GM23338 (cell line): ENCODE data around the gene NAP1L4. TPM values are rescaled to one million over a fixed set of nuclear protein-coding genes. Genes with fewer than 3 reads are reported as not detected.

Experiments
- ATAC-seq: fragments of 200-7000 bp; cut with Tn5 transposase; 3 replicates; pipeline ENCODE4 v1.9.1; 2020
- DNase-seq: peaks from one replicate; pipeline ENCODE4 v3.0.0-alpha.2; 2015; ENCODE audit warnings: low spot score
- H2AFZ ChIP-seq: fragments of 200-600 bp; sonication (generic); 2 replicates; pipeline ENCODE4 v1.8.0; 2016; ENCODE audit warnings: antibody characterized with exemption, mild to moderate bottlenecking, moderate library complexity
- H3F3A ChIP-seq: fragments of 200-600 bp; sonication (generic); replicated peaks from 2 replicates; pipeline ENCODE4 v1.8.0; 2017; ENCODE audit warnings: antibody characterized with exemption, mixed run types, low read depth
- H3K27ac ChIP-seq: fragments of 200-600 bp; sonication (generic); 2 replicates; pipeline ENCODE4 v1.6.1; 2016; ENCODE audit warnings: low read depth
- H3K27me3 ChIP-seq: fragments of 200-600 bp; sonication (generic); 2 replicates; pipeline ENCODE4 v1.8.0; 2016; ENCODE audit warnings: mild to moderate bottlenecking, mixed run types, moderate library complexity; ENCODE audit not compliant: insufficient read depth
- H3K36me3 ChIP-seq: fragments of 200-600 bp; sonication (generic); 2 replicates; pipeline ENCODE4 v1.8.0; 2016; ENCODE audit warnings: mild to moderate bottlenecking; ENCODE audit not compliant: insufficient read depth
- H3K4me1 ChIP-seq: fragments of 200-600 bp; sonication (generic); 2 replicates; pipeline ENCODE4 v1.8.0; 2016; ENCODE audit warnings: mild to moderate bottlenecking, moderate library complexity; ENCODE audit not compliant: insufficient read depth
- H3K4me2 ChIP-seq: fragments of 200-600 bp; sonication (generic); 2 replicates; pipeline ENCODE4 v1.7.1; 2017; ENCODE audit warnings: mixed run types
- H3K4me3 ChIP-seq: fragments of 200-600 bp; sonication (generic); 2 replicates; pipeline ENCODE4 v1.6.1; 2016; ENCODE audit warnings: mixed run types
- H3K79me2 ChIP-seq: fragments of 200-600 bp; sonication (generic); replicated peaks from 2 replicates; pipeline ENCODE4 v1.8.0; 2017; ENCODE audit warnings: mild to moderate bottlenecking; ENCODE audit not compliant: insufficient read depth
- H3K9me2 ChIP-seq: fragments of 200-600 bp; sonication (generic); 2 replicates; pipeline ENCODE4 v1.8.0; 2017; ENCODE audit not compliant: insufficient read depth
- H4K20me1 ChIP-seq: fragments of 200-600 bp; sonication (generic); replicated peaks from 2 replicates; pipeline ENCODE4 v1.8.0; 2017; ENCODE audit warnings: mild to moderate bottlenecking; ENCODE audit not compliant: insufficient read depth
- H3K27ac Mint-ChIP-seq: 2 replicates; pipeline ENCODE4 v1.8.0; 2020; ENCODE audit warnings: inconsistent platforms, mild to moderate bottlenecking, moderate library complexity, mixed read lengths
- H3K27me3 Mint-ChIP-seq: 3 replicates; pipeline ENCODE4 v1.8.0; 2022; ENCODE audit warnings: low read depth, mild to moderate bottlenecking, moderate library complexity, mixed read lengths, inconsistent platforms; ENCODE audit not compliant: insufficient read depth, poor library complexity
- H3K36me3 Mint-ChIP-seq: 3 replicates; pipeline ENCODE4 v1.8.0; 2021; ENCODE audit warnings: low read depth, mild to moderate bottlenecking, inconsistent platforms, moderate library complexity, mixed read lengths
- H3K4me1 Mint-ChIP-seq: 3 replicates; pipeline ENCODE4 v1.8.0; 2020; ENCODE audit warnings: mild to moderate bottlenecking, inconsistent platforms, mixed read lengths
- H3K4me3 Mint-ChIP-seq: 3 replicates; pipeline ENCODE4 v1.8.0; 2021; ENCODE audit warnings: moderate library complexity, mild to moderate bottlenecking, inconsistent platforms, mixed read lengths
- H3K9me3 Mint-ChIP-seq: 3 replicates; pipeline ENCODE4 v1.8.0; 2020; ENCODE audit warnings: moderate library complexity, mild to moderate bottlenecking, inconsistent platforms, mixed read lengths
- EZH2phosphoT487 ChIP-seq: fragments of 200-600 bp; sonication (generic); IDR thresholded peaks from one replicate; pipeline ENCODE4 v1.8.1; 2018; ENCODE audit warnings: antibody characterized with exemption; ENCODE audit not compliant: unreplicated experiment
- NANOG ChIP-seq: IDR thresholded peaks from 2 replicates; pipeline ENCODE4 v1.6.1; 2016; ENCODE audit warnings: antibody characterized with exemption, borderline replicate concordance
- POLR2AphosphoS5 ChIP-seq: IDR thresholded peaks from 2 replicates; pipeline ENCODE4 v1.6.1; 2016; ENCODE audit warnings: antibody characterized with exemption, low read depth
- STAT1 ChIP-seq: IDR thresholded peaks from one replicate; pipeline ENCODE4 v1.6.1; 2016; ENCODE audit warnings: antibody characterized with exemption; ENCODE audit not compliant: unreplicated experiment
- ZNF331 ChIP-seq: fragments of 250-450 bp; sonication (Bioruptor Pico); IDR thresholded peaks from 2 replicates; pipeline ENCODE4 v1.5.0; 2020; ENCODE audit warnings: low read depth, mild to moderate bottlenecking, moderate library complexity
- polyA plus RNA-seq: library from polyadenylated mRNA; unstranded; fragments of >200 nt; fragmentation: Nextera tagmentation; extraction: Ambion mirVana; gene quantifications from 2 replicates; pipeline ENCODE4 v1.2.1, GENCODE V29; 2016
- total RNA-seq: library from RNA; depleted of rRNA; stranded (reverse); fragments of >200 nt; shearing (Covaris generic); gene quantifications from 2 replicates; pipeline ENCODE4 v1.2.3, GENCODE V29; 2014
- TF ChIP-seq, protein P1 (sequence below): IDR thresholded peaks from one replicate; pipeline ENCODE4 v1.6.1; 2018; ENCODE audit warnings: antibody characterized with exemption; ENCODE audit not compliant: unreplicated experiment

The NAP1L4 gene
- total and polyA plus RNA-seq, 2 experiments from 2014 or later: 181 to 189 TPM

DNA sequence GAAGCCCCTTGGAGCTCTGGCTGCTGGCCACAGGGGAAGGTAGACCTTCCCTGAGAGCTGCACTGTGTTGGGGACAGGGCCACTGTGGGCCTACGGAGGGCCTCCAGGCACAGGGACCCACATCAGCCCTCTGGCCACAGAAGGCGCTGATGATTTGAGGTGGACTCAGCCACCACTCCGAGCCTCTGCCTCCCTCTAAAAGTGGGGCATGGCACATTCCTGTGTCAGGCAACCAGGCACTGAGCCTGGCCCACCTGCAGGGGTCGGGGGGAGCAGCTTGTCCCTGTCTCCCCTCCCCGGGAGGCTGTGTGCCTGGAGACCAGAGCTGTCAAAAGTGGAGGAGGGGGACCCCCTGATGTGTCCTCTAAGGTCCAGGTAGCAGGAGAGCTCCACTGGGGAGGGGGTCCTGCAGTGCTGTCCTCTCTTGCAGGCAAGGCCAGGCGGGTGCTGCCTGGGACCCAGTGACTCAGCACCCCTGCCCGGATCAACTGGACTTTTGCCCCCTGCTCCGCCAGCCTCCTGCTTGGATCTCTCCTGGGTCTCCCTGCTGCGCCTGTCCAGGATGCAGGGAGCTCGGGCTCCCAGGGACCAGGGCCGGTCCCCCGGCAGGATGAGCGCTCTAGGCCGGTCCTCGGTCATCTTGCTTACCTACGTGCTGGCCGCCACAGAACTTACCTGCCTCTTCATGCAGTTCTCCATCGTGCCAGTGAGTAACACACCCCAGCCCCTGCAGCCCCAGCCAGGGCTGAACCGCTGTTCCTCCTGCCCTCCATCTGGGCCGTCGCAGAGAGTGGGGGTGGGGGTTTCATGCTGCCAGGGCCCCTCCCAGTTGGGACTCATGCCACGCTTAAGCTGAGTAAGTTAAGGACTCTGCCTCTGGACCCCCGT is 89.1 kb downstream of the NAP1L4 start (continued):
- TF ChIP-seq NANOG (no peak), ZNF331 (CRISPR knock-in tag) (no peak), EZH2phosphoT487 (no peak), STAT1 (no peak), POLR2AphosphoS5 (no peak)
- TF ChIP-seq, protein P1, sequence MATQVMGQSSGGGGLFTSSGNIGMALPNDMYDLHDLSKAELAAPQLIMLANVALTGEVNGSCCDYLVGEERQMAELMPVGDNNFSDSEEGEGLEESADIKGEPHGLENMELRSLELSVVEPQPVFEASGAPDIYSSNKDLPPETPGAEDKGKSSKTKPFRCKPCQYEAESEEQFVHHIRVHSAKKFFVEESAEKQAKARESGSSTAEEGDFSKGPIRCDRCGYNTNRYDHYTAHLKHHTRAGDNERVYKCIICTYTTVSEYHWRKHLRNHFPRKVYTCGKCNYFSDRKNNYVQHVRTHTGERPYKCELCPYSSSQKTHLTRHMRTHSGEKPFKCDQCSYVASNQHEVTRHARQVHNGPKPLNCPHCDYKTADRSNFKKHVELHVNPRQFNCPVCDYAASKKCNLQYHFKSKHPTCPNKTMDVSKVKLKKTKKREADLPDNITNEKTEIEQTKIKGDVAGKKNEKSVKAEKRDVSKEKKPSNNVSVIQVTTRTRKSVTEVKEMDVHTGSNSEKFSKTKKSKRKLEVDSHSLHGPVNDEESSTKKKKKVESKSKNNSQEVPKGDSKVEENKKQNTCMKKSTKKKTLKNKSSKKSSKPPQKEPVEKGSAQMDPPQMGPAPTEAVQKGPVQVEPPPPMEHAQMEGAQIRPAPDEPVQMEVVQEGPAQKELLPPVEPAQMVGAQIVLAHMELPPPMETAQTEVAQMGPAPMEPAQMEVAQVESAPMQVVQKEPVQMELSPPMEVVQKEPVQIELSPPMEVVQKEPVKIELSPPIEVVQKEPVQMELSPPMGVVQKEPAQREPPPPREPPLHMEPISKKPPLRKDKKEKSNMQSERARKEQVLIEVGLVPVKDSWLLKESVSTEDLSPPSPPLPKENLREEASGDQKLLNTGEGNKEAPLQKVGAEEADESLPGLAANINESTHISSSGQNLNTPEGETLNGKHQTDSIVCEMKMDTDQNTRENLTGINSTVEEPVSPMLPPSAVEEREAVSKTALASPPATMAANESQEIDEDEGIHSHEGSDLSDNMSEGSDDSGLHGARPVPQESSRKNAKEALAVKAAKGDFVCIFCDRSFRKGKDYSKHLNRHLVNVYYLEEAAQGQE: no peak

DNA sequence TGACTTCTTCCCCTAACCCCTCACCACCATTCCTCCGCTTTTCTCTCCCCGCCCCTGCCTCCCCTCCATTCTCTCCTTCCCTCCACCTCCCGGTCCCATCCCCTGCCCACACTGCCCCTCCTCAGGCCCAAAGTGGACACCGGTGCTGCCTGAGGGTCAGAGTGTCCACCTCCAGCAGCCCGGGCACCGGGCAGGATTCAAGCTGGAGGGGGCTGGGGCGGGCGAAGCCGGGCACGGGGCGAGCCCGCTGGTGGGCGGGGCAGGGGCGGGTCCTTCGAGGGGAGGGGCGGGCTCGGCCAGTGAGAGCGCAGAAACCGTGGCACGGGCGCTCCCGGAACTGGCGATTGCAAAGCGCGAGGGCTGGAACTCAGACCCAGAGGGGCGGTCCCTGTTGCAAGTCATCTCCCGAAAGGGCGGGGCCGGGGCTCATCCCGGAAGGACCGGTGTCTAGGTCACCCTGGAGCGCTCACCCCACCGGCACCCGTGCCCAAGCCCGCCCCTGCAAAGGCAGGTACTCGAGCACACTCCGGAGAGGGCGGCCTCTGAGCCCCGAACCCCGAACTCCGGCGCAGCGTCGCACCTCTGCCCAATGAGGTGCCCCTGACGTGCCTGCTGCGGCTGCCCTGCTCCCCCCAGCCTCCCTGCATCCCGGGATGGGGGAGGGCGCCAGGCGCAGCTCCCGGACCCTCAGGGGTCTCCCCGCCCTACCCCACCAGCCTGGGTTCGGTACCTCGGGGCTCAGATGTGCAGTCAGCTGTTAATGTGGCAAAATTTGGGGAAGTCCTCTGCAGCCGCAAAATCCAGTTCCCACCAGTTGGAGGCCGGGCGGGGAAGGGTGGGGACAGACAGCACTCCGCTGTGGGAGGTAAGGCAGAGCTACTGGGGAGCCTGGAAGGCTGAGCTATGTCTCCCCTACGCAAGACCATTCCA is 90.0 kb downstream of the NAP1L4 start:
- DNase-seq (peak; percentile 99), ATAC-seq (peak; percentile 90)
- no peaks in the 10 kb centered on the region; the same call in 1 of the 2 replicates for H4K20me1 ChIP-seq
- Mint-ChIP-seq H3K4me3 (peak overlapping the region; percentile 69), H3K4me1 (peaks cover 19% of the 10 kb centered on the region), H3K36me3 (peaks cover 13% of the 10 kb centered on the region), H3K27ac (no peak overlapping the region), H3K27me3 (peaks cover 41% of the 10 kb centered on the region), H3K9me3 (peaks cover 14% of the 10 kb centered on the region; the same call in 2 of the 3 replicates)
- no peaks in the 10 kb centered on the region for H3K79me2 ChIP-seq
- H3K4me1 ChIP-seq: peaks cover 5% of the 10 kb centered on the region; the same call in 1 of the 2 replicates
- H3F3A ChIP-seq: no peaks in the 10 kb centered on the region
- peak overlapping the region; percentile 72 for H3K4me3 ChIP-seq
- H2AFZ ChIP-seq: peak overlapping the region; percentile 85
- no peak overlapping the region for H3K27ac ChIP-seq
- H3K36me3 ChIP-seq: no peaks in the 10 kb centered on the region
- peak overlapping the region; percentile 92 for H3K4me2 ChIP-seq
- H3K27me3 ChIP-seq: peaks cover 4% of the 10 kb centered on the region; the same call in 1 of the 2 replicates
- TF ChIP-seq EZH2phosphoT487 (no peak), POLR2AphosphoS5 (peak; percentile 71)
- no peaks in the 10 kb centered on the region for H3K9me2 ChIP-seq
